GM18870 (cell line): ENCODE measurements around the gene MSI1.

ENCODE experiments used
- ATAC-seq: cut with Tn5 transposase; IDR thresholded peaks from one replicate; pipeline ENCODE4 v1.9.1; 2021; ENCODE audit warnings: moderate library complexity; ENCODE audit not compliant: unreplicated experiment

MSI1 gene

GRCh38 chr12:120368789-120369602, at the start of gene MSI1:
Gene MSI1, minus strand, starts transcription at chr12:120369164. Its CDS starts 73 bp downstream, at chr12:120369091.
- no peak for ATAC-seq

GRCh38 chr12:120417917-120418580, 49.1 kb upstream of the MSI1 start:
- ATAC-seq, result no peak

GRCh38 chr12:120416490-120417216, 47.7 kb upstream of the MSI1 start:
- no peak for ATAC-seq

DNA sequence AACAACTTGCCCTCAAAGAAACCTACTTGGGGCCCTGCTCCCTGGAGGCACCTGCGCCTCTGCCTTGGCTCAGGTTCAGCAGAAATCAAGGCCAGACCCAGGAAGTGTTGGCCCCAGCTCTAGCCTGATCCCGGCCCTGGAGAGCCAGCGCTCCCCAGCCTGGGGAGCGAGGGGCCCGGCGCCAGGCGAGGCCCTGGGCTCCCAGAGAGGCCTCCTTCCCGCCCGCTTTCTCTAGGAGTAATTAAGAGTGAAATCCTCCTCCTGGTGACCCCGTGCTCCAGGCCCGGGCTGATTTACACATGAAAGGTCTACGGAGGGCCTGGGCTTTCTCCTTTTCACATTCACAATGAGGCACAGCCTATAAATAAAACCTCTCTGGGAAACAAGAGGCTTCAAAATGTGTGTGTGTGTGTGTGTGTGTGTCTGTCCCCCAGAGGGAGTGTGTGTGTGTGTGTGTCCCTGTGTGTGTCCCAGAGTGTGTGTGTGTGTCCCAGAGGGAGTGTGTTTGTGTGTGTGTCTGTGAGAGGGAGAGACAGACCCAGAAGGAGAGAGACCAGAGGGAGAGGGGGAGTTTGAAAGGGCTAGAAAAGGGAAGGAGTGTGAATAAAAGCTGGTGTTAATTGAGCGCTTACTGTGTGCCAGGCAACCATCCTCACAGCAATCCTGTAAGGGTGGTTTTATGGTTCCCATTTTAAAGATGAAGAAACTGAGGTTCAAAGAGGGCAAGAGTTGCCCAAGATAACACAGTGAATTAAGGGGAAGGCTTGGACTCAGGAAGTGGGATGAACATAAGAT, 45.1 kb upstream of the MSI1 start:
- no peak for ATAC-seq

- ATAC-seq, result no peak
These were observed 43.5 kb upstream of the MSI1 start for GRCh38 chr12:120412421-120412820.

- ATAC-seq, result no peak
These were observed 39.8 kb upstream of the MSI1 start for GRCh38 chr12:120408771-120409170.

DNA sequence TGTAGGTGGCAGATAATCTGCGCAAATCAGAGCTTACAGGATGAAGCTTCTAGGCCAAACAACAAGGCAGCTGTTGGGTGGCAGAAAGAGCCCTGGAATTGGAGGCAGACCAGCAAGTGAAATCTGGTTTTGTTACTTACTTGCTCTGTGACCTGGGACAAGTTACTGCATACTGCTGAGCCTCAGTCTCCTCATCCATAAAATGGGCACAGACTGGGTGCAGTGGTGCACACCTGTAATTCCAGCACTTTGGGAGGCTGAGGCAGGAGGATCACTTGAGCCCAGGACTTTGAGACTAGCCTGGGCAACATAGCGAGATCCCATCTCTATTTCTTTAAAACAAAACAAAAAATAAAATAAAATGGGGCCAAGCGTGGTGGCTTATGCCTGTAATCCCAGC, 37.6 kb upstream of the MSI1 start:
- no peak for ATAC-seq

- ATAC-seq, result no peak
These were observed 37.1 kb upstream of the MSI1 start for GRCh38 chr12:120406069-120406468.

GRCh38 chr12:120404271-120404670, 35.3 kb upstream of the MSI1 start:
- no peak for ATAC-seq

DNA sequence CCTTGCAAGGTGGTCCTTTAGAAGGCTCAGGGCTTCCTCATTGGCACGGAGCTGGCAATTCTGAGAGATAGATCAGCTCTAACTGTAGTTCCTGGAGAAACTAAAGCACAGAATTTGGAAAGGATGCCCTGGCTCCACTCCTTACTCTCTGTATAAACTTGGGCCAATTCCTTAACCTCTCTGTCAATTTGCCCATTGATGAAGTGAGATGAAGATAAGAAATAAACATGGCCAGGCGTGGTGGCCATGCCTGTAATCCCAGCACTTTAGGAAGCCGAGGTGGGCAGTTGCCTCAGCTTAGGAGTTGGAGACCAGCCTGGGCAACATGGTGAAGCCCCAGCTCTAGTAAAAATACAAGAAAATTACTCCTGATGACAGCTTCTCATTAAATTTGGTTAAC, 34.9 kb upstream of the MSI1 start:
- ATAC-seq, result no peak

DNA sequence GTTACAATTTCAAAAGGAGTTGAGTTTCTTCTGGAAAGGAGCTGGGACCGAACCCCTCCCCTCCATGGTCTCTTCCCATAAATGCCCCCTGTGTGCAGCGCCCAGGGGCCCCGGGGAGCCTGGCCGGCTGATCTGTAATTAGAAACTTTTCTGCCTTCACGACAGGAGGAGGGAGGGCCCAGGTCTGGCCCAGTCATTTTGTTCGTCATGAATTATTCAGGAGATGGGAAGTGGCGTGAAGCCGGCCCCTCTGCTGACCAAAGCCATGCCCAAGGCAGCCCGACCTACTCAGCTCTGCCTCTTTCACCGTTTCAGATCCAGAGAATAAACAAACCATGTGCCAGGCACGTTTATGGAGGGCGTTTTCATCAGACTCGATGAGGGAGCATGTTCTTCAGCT, 33.3 kb upstream of the MSI1 start:
- ATAC-seq, result no peak

DNA sequence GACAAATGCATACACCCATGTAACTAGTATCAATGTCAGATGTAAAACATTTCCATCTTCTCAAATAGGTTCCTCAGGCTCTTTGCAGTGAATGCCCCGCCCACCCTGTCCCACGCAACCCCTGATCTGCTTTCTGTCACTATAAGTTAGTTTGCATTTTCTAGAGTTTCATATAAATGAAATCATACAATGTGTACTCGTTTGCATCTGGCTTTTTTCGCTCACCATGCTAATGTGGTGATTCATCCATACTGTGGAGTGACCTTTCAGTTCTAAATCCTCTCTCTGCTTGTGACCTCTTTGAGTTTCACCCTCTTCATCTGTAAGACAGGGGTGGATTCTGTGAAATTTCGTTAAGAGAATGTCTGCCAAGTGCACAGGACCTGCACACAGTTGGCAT, 30.6 kb upstream of the MSI1 start:
- no peak for ATAC-seq

GRCh38 chr12:120397824-120398540, 29.0 kb upstream of the MSI1 start:
- ATAC-seq, result no peak

DNA sequence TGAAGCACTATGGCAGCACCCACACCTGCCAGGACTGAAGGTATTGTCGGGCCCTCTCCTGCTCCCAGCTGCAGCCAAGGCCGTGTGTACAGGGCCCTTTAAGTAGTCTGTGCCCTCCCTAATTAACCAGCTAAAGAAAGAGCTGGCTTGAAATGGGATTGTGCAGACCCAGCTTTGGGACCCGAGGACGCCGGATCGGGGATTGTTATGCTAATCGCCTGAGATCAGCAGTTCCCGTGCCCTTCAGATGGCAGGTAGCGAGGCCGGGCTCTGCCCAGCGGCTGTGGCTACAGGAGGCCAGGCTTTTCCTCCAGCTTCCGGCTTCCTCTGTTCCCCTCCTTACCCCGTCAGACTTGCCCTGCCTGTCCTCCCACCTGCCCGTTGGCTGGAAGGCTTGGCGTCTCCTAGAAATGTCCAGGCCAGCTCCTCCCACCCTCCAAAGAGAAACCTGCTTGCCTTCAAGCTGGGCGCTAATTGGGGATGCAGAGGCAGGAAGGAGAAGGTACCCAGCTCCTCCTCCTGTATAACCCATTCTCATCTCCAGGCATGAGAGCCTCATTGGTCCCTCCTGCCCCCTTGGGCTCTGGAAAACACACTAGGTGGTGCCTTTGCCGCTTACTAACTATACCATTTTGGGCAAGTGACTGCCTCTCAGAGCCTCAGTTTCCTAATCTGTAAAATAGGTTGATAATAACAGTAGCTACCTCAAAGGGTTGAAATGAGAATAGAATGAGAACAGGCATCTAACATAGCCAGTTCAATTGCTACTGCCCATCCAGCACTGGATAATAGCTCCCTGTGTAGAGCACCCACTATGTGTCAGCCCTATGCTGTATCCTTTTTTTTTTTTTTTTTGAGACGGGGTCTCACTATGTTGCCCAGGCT, 25.8 kb upstream of the MSI1 start:
- ATAC-seq, result no peak

- no peak for ATAC-seq
These were observed 21.7 kb upstream of the MSI1 start for GRCh38 chr12:120390540-120391120.

DNA sequence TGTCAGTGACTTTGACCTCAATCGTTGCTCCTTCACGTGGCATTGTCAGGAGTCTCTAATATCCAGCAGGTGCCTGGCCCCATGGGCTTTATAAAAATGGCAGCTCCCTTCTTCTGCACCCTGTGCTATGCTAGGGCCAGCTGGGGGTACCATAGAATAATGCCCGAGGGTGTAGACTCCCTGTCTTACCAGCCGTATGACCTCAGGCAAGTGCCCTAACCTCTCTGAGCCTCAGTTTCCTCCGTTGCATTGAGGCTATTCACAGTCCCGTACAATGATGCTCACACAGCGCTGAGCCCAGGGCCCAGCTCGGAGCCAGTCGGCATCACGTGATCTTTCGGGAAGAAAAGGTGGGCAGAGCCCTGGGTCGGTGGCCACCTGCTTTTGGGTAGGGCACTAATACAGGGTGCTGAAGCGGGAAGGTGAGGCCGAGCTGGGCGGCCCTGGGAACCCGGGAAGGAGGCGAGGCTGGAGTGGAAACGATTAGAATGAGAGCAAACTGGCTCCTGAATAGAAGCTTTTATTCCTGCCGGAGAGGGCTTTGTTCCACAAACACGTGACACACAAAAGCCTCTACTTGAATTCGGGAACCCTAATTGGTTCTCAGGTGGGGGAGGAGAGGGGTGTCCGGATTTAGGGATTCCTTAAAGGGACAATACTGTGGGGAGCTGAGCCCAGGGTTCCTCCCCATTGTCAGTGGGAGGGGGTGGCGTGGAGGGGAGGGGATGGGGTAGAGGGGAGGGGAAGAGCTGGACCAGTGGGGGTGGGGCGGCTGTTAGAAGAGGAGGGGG, 19.9 kb upstream of the MSI1 start:
- no peak for ATAC-seq

GRCh38 chr12:120381752-120382419, 12.9 kb upstream of the MSI1 start:
- no peak for ATAC-seq

DNA sequence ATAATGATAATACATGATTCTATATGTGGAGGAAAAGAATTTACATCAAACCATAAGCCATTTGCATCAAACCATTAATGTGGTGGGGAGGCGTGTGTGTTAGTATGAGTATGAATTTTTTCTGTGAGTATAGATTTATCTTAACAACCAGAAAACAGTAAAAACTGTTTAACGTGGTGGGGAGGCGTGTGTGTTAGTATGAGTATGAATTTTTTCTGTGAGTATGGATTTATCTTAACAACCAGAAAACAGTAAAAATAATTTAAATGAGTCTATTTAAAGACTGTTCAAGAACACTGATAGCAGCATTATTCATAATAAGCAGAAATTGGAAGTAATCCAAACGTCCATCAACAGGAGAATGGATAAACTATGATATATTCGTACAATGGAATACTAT, 9.1 kb upstream of the MSI1 start:
- no peak for ATAC-seq
